HCT116 (cell line): ENCODE results near the gene UPK3A. TPM values are rescaled to one million over a fixed set of nuclear protein-coding genes. Genes with fewer than 3 reads are reported as not detected.

Source experiments
- ATAC-seq: fragments of 200-7000 bp; cut with Tn5 transposase; 2 replicates; pipeline ENCODE4 v1.9.1; 2020; ENCODE audit warnings: mild to moderate bottlenecking, moderate library complexity
- BruUV-seq: library from RNA; stranded (reverse); fragments of 400-500 nt; replicated peaks from 2 replicates; lab custom pipeline; 2021; lab: Mats Ljungman, UMichigan
- CTCF ChIA-PET: fragments of 300-600 bp; sonication (Branson Sonifier 250); formaldehyde crosslinking; loops from one replicate; lab custom pipeline; 2021; ENCODE audit warnings: antibody characterized with exemption; lab: Charles Lee
- POLR2A ChIA-PET: fragments of 300-600, 350-600 bp; sonication (Branson Sonifier 250); formaldehyde crosslinking; loops from one replicate; lab custom pipeline; 2021; ENCODE audit warnings: antibody characterized with exemption; lab: Charles Lee
- RAD21 ChIA-PET, 2 experiments: fragments of 300-600 bp; sonication (Branson Sonifier 250); formaldehyde crosslinking; loops; one replicate each; lab custom pipeline; 2023; ENCODE audit warnings: low total read pairs in 2 of 2; ENCODE audit not compliant: uncharacterized antibody in 2 of 2, unreplicated experiment in 2 of 2, low non-redundant PET in 1 of 2; lab: Charles Lee
- DNase-seq: peaks from one replicate; pipeline ENCODE4 v3.0.0-alpha.2; 2010; ENCODE audit warnings: low read depth, low spot score
- H2AFZ ChIP-seq: fragments of 200-600 bp; shearing (Covaris generic), sonication (generic); 2 replicates; pipeline ENCODE4 v1.6.1; 2017; ENCODE audit warnings: low read depth, mixed run types, mixed read lengths, antibody characterized with exemption, low read length; ENCODE audit not compliant: poor library complexity, severe bottlenecking
- H3K27ac ChIP-seq: 2 replicates; pipeline ENCODE4 v1.5.1; 2012; ENCODE audit warnings: low read depth, low read length
- H3K27me3 ChIP-seq: fragments of 200-600 bp; sonication (generic); 2 replicates; pipeline ENCODE4 v1.6.1; 2016; ENCODE audit warnings: mixed run types, low read length, mixed read lengths; ENCODE audit not compliant: insufficient read depth
- H3K36me3 ChIP-seq, 2 experiments: fragments of 200-500 bp in 1 of 2; fragments of 200-600 bp in 1 of 2; sonication (Bioruptor generic) in 1 of 2; sonication (generic) in 1 of 2; 2 replicates each; pipeline versions ENCODE4 v1.5.1 to v1.6.1; 2014 to 2016; ENCODE audit warnings: low read length in 2 of 2, inconsistent platforms in 1 of 2, mixed read lengths in 1 of 2, mixed run types in 1 of 2; ENCODE audit not compliant: insufficient read depth in 2 of 2, control insufficient read depth in 1 of 2
- H3K4me1 ChIP-seq, 2 experiments: fragments of 200-600 bp in 1 of 2; sonication (generic) in 1 of 2; 2 replicates each; pipeline versions ENCODE4 v1.5.1 to v1.6.1; 2012 to 2017; ENCODE audit warnings: low read length in 2 of 2, inconsistent platforms in 1 of 2, mild to moderate bottlenecking in 1 of 2, mixed read lengths in 1 of 2, mixed run types in 1 of 2, moderate library complexity in 1 of 2; ENCODE audit not compliant: insufficient read depth in 2 of 2, control insufficient read depth in 1 of 2
- H3K4me2 ChIP-seq: fragments of 200-600 bp; sonication (generic); 2 replicates; pipeline ENCODE4 v1.6.1; 2017; ENCODE audit warnings: mixed run types, low read length, mixed read lengths
- H3K4me3 ChIP-seq, 2 experiments: fragments of 200-600 bp in 1 of 2; sonication (generic) in 1 of 2; replicated peaks in 1 of 2; 2 replicates each; pipeline ENCODE4 v1.5.1; 2011 to 2016; ENCODE audit warnings: low read length in 2 of 2, control low read depth in 1 of 2, low read depth in 1 of 2, mild to moderate bottlenecking in 1 of 2, mixed read lengths in 1 of 2, mixed run types in 1 of 2
- H3K79me2 ChIP-seq: fragments of 200-600 bp; sonication (generic); 2 replicates; pipeline ENCODE4 v1.6.1; 2017; ENCODE audit warnings: mild to moderate bottlenecking, mixed run types, low read length, moderate library complexity, mixed read lengths; ENCODE audit not compliant: insufficient read depth
- H3K9ac ChIP-seq: fragments of 200-600 bp; sonication (generic); 2 replicates; pipeline ENCODE4 v1.6.1; 2016; ENCODE audit warnings: low read length, mixed read lengths
- H3K9me2 ChIP-seq: fragments of 200-600 bp; sonication (generic), shearing (Covaris generic); 2 replicates; pipeline ENCODE4 v1.6.1; 2017; ENCODE audit warnings: mixed run types, mild to moderate bottlenecking, moderate library complexity; ENCODE audit not compliant: insufficient read depth
- H3K9me3 ChIP-seq, 2 experiments: fragments of 200-500 bp in 1 of 2; fragments of 200-600 bp in 1 of 2; sonication (Bioruptor generic) in 1 of 2; sonication (generic) in 1 of 2; 2 replicates each; pipeline ENCODE4 v1.6.1; 2014 to 2017; ENCODE audit warnings: low read length in 2 of 2, mixed read lengths in 2 of 2, inconsistent platforms in 1 of 2, low read depth in 1 of 2, mild to moderate bottlenecking in 1 of 2, mixed run types in 1 of 2, moderate library complexity in 1 of 2; ENCODE audit not compliant: control insufficient read depth in 1 of 2, insufficient read depth in 1 of 2
- H4K20me1 ChIP-seq: fragments of 200-600 bp; sonication (generic), shearing (Covaris generic); 2 replicates; pipeline ENCODE4 v1.6.1; 2017; ENCODE audit warnings: mixed run types, mild to moderate bottlenecking, moderate library complexity; ENCODE audit not compliant: insufficient read depth
- CBX3 ChIP-seq: IDR thresholded peaks from 2 replicates; pipeline ENCODE4 v1.6.1; 2012; ENCODE audit warnings: low read depth
- CEBPB ChIP-seq: IDR thresholded peaks from 2 replicates; pipeline ENCODE4 v1.6.1; 2012; ENCODE audit warnings: low read depth
- ELF1 ChIP-seq: IDR thresholded peaks from 2 replicates; pipeline ENCODE4 v1.6.1; 2012; ENCODE audit warnings: low read depth, borderline replicate concordance
- EZH2 ChIP-seq: fragments of 200-600 bp; sonication (generic); IDR thresholded peaks from 2 replicates; pipeline ENCODE4 v1.6.1; 2017; ENCODE audit warnings: antibody characterized with exemption, mixed run types
- EZH2phosphoT487 ChIP-seq: fragments of 200-600 bp; IDR thresholded peaks from 2 replicates; pipeline ENCODE4 v1.6.1; 2018; ENCODE audit warnings: antibody characterized with exemption, borderline replicate concordance
- FOSL1 ChIP-seq: IDR thresholded peaks from 2 replicates; pipeline ENCODE4 v1.6.1; 2012; ENCODE audit warnings: low read depth
- JUND ChIP-seq: IDR thresholded peaks from 2 replicates; pipeline ENCODE4 v1.6.1; 2012
- POLR2A ChIP-seq: IDR thresholded peaks from 2 replicates; pipeline ENCODE4 v1.7.0; 2011; ENCODE audit warnings: borderline replicate concordance; ENCODE audit not compliant: insufficient read depth, insufficient read length; ENCODE audit errors: extremely low read depth
- POLR2AphosphoS5 ChIP-seq: IDR thresholded peaks from 2 replicates; pipeline ENCODE4 v1.6.1; 2011; ENCODE audit warnings: mild to moderate bottlenecking, low read depth, low read length, moderate library complexity
- SIN3A ChIP-seq: IDR thresholded peaks from 2 replicates; pipeline ENCODE4 v1.6.1; 2012; ENCODE audit warnings: low read depth
- SP1 ChIP-seq: IDR thresholded peaks from 2 replicates; pipeline ENCODE4 v1.6.1; 2012; ENCODE audit warnings: low read depth
- SRF ChIP-seq: IDR thresholded peaks from 2 replicates; pipeline ENCODE4 v1.6.1; 2012; ENCODE audit warnings: low read depth
- YY1 ChIP-seq: IDR thresholded peaks from 2 replicates; pipeline ENCODE4 v1.6.1; 2011; ENCODE audit warnings: low read length, low read depth, moderate library complexity, mild to moderate bottlenecking; ENCODE audit not compliant: insufficient replicate concordance; ENCODE audit errors: extremely low read depth
- ZFX ChIP-seq: fragments of 450-650 bp; IDR thresholded peaks from 2 replicates; pipeline ENCODE4 v1.6.1; 2017
- ZNF274 ChIP-seq: fragments of 200-500 bp; sonication (Bioruptor generic); IDR thresholded peaks from 2 replicates; pipeline ENCODE4 v1.6.1; 2014; ENCODE audit warnings: mild to moderate bottlenecking, low read depth, low read length, inconsistent platforms
- intact Hi-C: fragments of 100-400 bp; cut with micrococcal nuclease; formaldehyde crosslinking; loops from 2 replicates; pipeline ENCODE4 v1.10.0; 2022
- total RNA-seq: library from RNA; stranded (reverse); gene quantifications from one replicate; pipeline ENCODE4 v1.2.1, GENCODE V29; 2021; ENCODE audit not compliant: unreplicated experiment
- TF ChIP-seq, protein P1 (sequence below): IDR thresholded peaks from 2 replicates; pipeline ENCODE4 v1.6.1; 2012
- TF ChIP-seq, protein P2 (sequence below): IDR thresholded peaks from 2 replicates; pipeline ENCODE4 v1.6.1; 2012; ENCODE audit warnings: low read depth

The UPK3A gene
- total RNA-seq, 1 experiment from 2014 or later: not detected

DNA sequence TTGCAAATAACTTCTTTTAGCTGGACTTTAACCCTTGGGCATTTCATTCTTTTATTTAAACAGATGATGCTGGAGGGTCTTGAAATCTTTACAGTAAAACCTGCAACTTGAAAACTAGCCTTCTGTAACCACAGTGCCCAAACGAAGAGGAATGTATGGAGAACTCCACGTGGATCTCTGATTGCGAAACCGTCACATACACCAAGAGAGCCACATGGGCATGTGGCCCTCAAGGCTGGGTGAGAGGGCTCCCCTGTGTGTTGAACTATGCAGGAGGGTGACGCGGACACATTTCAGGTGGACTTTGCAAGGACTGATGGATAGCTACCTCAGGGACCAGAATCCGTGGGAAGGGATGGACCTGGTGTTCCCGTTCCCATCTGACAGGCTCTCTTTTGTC, 55.6 kb downstream of the UPK3A start:
- ATAC-seq (no peak), DNase-seq (no peak)
- ChIA-PET CTCF (no interaction called here), RAD21 (no interaction called here), POLR2A (no interaction called here)
- no peaks in the 10 kb centered on the region for H3K79me2 ChIP-seq
- BruUV-seq: no TSS peak
- H3K4me2 ChIP-seq: no peak overlapping the region
- no peak overlapping the region for H3K4me3 ChIP-seq
- no peak overlapping the region for H2AFZ ChIP-seq
- H3K9ac ChIP-seq: no peak overlapping the region
- no peaks in the 10 kb centered on the region for H3K9me2 ChIP-seq
- H3K27me3 ChIP-seq: no peaks in the 10 kb centered on the region
- TF ChIP-seq SIN3A (no peak), ZNF274 (no peak), EZH2phosphoT487 (no peak), CBX3 (no peak), POLR2AphosphoS5 (no peak), ELF1 (no peak), CEBPB (no peak)
- no peak overlapping the region for H3K27ac ChIP-seq
- no peaks in the 10 kb centered on the region for H4K20me1 ChIP-seq
- peaks cover 22 to 23% of the 10 kb centered on the region in 2 experiments; a peak in 3 of 4 replicates for H3K36me3 ChIP-seq
- H3K9me3 ChIP-seq: no peaks in the 10 kb centered on the region
- intact Hi-C loops: no loop called here
- no peaks in the 10 kb centered on the region for H3K4me1 ChIP-seq

DNA sequence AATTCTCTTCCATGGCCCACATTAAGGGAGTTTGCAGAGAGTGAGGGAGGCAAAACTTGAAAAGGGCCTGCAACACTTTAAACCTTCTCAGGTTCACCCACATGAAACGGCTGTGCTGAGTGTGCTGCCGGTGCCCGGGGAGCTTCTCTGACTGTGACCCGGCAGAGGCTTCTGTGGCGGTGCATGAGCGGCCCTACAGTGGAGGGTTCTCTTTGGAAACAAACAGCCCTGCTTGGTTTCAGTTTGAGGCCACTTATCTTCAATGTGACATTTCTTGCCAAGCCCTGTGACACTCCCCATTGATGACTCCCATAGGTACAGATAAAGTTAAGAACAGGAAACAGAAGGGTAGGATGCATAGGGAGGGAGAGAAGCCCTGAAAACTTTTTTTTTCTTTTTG, 56.7 kb downstream of the UPK3A start:
- Histone ChIP-seq H3K27me3 (no peaks in the 10 kb centered on the region), H3K27ac (no peak overlapping the region), H2AFZ (no peak overlapping the region), H4K20me1 (no peaks in the 10 kb centered on the region), H3K9me2 (no peaks in the 10 kb centered on the region), H3K36me3 (peaks cover 20 to 22% of the 10 kb centered on the region in 2 experiments; a peak in 3 of 4 replicates), H3K9ac (no peak overlapping the region), H3K9me3 (no peaks in the 10 kb centered on the region), H3K79me2 (no peaks in the 10 kb centered on the region), H3K4me2 (no peak overlapping the region), H3K4me1 (no peaks in the 10 kb centered on the region), H3K4me3 (no peak overlapping the region)
- CTCF ChIA-PET: no interaction called here
- intact Hi-C loops: no loop called here
- POLR2A ChIA-PET: no interaction called here
- TSS peak; percentile 31 for BruUV-seq
- RAD21 ChIA-PET: no interaction called here
- no peak for ATAC-seq
- DNase-seq: no peak
- no peak for TF ChIP-seq JUND
- no peak for TF ChIP-seq ZFX
- no peak for TF ChIP-seq SP1
- TF ChIP-seq EZH2phosphoT487: no peak
- no peak for TF ChIP-seq FOSL1
- TF ChIP-seq YY1: no peak
- no peak for TF ChIP-seq SRF
- TF ChIP-seq ZNF274: no peak
- TF ChIP-seq POLR2AphosphoS5: no peak
- TF ChIP-seq, protein P1, sequence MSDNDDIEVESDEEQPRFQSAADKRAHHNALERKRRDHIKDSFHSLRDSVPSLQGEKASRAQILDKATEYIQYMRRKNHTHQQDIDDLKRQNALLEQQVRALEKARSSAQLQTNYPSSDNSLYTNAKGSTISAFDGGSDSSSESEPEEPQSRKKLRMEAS: no peak
- no peak for TF ChIP-seq POLR2A
- TF ChIP-seq EZH2: no peak
- TF ChIP-seq, protein P2, sequence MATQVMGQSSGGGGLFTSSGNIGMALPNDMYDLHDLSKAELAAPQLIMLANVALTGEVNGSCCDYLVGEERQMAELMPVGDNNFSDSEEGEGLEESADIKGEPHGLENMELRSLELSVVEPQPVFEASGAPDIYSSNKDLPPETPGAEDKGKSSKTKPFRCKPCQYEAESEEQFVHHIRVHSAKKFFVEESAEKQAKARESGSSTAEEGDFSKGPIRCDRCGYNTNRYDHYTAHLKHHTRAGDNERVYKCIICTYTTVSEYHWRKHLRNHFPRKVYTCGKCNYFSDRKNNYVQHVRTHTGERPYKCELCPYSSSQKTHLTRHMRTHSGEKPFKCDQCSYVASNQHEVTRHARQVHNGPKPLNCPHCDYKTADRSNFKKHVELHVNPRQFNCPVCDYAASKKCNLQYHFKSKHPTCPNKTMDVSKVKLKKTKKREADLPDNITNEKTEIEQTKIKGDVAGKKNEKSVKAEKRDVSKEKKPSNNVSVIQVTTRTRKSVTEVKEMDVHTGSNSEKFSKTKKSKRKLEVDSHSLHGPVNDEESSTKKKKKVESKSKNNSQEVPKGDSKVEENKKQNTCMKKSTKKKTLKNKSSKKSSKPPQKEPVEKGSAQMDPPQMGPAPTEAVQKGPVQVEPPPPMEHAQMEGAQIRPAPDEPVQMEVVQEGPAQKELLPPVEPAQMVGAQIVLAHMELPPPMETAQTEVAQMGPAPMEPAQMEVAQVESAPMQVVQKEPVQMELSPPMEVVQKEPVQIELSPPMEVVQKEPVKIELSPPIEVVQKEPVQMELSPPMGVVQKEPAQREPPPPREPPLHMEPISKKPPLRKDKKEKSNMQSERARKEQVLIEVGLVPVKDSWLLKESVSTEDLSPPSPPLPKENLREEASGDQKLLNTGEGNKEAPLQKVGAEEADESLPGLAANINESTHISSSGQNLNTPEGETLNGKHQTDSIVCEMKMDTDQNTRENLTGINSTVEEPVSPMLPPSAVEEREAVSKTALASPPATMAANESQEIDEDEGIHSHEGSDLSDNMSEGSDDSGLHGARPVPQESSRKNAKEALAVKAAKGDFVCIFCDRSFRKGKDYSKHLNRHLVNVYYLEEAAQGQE: no peak
- no peak for TF ChIP-seq CBX3
